Measurements from ENCODE around the gene ZNF747. TPM values are rescaled to one million over a fixed set of nuclear protein-coding genes. Genes with fewer than 3 reads are reported as not detected.

The ZNF747 gene
- total RNA-seq, 1 donor from 2014 or later = 10.6 TPM

DNA sequence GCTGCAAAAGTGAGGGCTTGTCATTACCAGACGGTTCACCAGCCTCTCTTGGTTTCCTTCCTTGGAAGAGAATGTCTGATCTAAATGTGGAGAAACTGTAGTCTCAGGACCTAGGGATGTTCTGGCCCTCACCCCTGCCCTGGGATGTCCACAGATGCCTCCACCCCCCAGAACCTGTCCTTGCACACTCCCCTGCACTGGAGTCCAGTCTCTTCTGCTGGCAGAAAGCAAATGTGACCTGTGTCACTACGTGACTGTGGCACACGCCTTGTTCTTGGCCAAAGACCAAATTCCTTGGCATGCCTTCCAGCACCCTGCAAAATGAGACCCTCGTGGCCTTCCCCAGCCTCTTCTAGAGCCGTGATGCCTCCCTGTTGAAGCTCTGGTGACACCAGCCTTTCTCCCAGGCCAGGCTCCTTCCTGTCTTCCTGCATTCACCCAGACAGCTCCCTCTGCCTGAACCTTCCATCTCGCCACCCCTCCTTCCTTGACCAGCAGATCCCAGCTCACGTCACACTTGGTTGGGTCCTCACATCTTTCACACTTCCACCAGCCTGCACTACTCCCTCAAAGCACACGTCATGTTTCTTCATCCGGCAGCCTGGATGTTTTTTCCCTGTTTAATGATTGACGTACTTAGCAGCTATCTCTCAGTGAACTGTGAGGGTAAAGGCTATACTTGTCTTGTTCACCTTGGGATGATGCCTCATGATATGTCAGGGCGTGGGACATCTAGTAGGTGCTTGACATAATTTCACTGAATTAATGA, 12.6 kb downstream of the ZNF747 start:
- intact Hi-C loops (cut with DNase I) = no loop called here
- no peak overlapping the region for H3K4me3 ChIP-seq
- DNase-seq (ENCODE audit: extremely low spot score in 2 of 2) = no peak
- TF ChIP-seq, protein P1, sequence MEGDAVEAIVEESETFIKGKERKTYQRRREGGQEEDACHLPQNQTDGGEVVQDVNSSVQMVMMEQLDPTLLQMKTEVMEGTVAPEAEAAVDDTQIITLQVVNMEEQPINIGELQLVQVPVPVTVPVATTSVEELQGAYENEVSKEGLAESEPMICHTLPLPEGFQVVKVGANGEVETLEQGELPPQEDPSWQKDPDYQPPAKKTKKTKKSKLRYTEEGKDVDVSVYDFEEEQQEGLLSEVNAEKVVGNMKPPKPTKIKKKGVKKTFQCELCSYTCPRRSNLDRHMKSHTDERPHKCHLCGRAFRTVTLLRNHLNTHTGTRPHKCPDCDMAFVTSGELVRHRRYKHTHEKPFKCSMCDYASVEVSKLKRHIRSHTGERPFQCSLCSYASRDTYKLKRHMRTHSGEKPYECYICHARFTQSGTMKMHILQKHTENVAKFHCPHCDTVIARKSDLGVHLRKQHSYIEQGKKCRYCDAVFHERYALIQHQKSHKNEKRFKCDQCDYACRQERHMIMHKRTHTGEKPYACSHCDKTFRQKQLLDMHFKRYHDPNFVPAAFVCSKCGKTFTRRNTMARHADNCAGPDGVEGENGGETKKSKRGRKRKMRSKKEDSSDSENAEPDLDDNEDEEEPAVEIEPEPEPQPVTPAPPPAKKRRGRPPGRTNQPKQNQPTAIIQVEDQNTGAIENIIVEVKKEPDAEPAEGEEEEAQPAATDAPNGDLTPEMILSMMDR (IDR thresholded peaks at IDR 0.05) = no peak
- TF ChIP-seq POLR2AphosphoS5 (IDR thresholded peaks at IDR 0.05; ENCODE audit: insufficient read depth in 1 of 2, low read depth in 1 of 2) = no peak
- no peak for TF ChIP-seq POLR2A (IDR thresholded peaks at IDR 0.05)
- no peaks in the 10 kb centered on the region for H3K36me3 ChIP-seq
- no peak overlapping the region for H3K27ac ChIP-seq
- peaks cover 17% of the 10 kb centered on the region for H3K4me1 ChIP-seq
- H3K27me3 ChIP-seq = no peaks in the 10 kb centered on the region
- H3K9me3 ChIP-seq = no peaks in the 10 kb centered on the region

DNA sequence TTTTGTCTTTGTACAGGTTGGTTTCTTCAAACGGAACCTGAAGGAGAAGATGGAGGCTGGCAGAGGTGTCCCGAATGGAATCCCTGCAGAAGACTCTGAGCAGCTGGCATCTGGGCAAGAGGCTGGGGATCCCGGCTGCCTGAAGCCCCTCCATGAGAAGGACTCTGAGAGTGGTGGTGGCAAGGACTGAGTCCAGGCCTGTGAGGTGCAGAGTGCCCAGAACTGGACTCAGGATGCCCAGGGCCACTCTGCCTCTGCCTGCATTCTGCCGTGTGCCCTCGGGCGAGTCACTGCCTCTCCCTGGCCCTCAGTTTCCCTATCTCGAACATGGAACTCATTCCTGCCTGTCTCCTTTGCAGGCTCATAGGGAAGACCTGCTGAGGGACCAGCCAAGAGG, 13.2 kb downstream of the ZNF747 start:
- H3K4me1 ChIP-seq = peaks cover 17% of the 10 kb centered on the region
- H3K36me3 ChIP-seq = no peaks in the 10 kb centered on the region
- intact Hi-C loops (cut with DNase I) = no loop called here
- H3K27me3 ChIP-seq = no peaks in the 10 kb centered on the region
- H3K27ac ChIP-seq = no peak overlapping the region
- no peaks in the 10 kb centered on the region for H3K9me3 ChIP-seq
- H3K4me3 ChIP-seq = no peak overlapping the region
- TF ChIP-seq POLR2AphosphoS5 (IDR thresholded peaks at IDR 0.05; ENCODE audit: insufficient read depth in 1 of 2, low read depth in 1 of 2) (no peak), POLR2A (IDR thresholded peaks at IDR 0.05) (no peak)
- TF ChIP-seq, protein P1 (IDR thresholded peaks at IDR 0.05) = no peak
- DNase-seq (ENCODE audit: extremely low spot score in 2 of 2) = no peak

DNA sequence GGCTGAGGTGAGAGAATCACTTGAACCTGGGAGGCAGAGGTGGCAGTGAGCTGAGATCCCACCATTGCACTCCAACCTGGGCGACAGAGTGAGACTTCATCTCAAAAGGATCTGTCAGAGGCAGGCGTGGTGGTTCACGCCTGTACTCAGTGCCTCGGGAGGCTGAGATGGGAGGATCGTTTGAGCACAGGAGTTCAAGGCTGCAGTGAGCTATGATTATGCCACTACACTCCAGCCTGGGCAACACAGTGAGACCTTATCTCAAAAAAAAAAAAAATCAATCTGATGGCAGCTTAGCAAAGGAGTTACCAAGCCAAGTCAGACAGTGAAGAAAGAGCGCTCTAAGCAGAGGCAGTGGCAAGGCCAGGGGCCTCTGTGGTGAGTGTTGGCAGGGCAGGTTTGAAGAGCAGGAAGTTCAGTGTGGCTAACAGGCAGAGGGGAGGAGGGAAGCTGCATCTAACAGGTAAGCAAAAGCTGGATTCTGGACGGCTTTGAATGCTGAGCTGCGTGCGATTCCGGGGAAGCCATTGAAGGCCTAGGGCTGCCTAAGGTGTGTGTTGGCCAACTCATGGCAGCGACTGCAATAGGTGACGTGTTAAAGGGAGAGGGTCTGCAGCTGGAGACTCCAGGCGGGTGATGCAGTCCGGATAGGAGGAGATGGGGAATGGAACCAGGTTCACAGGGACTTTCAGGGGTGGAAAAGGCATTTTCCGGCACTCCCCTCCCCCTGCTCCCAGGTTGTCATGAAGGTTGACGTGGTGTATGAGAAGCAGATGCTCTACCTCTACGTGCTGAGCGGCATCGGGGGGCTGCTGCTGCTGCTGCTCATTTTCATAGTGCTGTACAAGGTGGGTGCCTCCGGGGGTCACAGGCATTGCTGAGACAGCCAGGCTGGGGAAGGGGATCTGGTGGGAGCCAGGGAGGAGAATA, 15.3 kb downstream of the ZNF747 start:
- no peaks in the 10 kb centered on the region for H3K27me3 ChIP-seq
- no peaks in the 10 kb centered on the region for H3K9me3 ChIP-seq
- H3K4me1 ChIP-seq = peaks cover 4% of the 10 kb centered on the region
- TF ChIP-seq POLR2AphosphoS5 (IDR thresholded peaks at IDR 0.05; ENCODE audit: insufficient read depth in 1 of 2, low read depth in 1 of 2) (no peak), POLR2A (IDR thresholded peaks at IDR 0.05) (no peak)
- TF ChIP-seq, protein P1 (IDR thresholded peaks at IDR 0.05) = no peak
- DNase-seq (ENCODE audit: extremely low spot score in 2 of 2) = no peak
- no peaks in the 10 kb centered on the region for H3K36me3 ChIP-seq
- no peak overlapping the region for H3K27ac ChIP-seq
- H3K4me3 ChIP-seq = no peak overlapping the region
- intact Hi-C loops (cut with DNase I) = no loop called here

DNA sequence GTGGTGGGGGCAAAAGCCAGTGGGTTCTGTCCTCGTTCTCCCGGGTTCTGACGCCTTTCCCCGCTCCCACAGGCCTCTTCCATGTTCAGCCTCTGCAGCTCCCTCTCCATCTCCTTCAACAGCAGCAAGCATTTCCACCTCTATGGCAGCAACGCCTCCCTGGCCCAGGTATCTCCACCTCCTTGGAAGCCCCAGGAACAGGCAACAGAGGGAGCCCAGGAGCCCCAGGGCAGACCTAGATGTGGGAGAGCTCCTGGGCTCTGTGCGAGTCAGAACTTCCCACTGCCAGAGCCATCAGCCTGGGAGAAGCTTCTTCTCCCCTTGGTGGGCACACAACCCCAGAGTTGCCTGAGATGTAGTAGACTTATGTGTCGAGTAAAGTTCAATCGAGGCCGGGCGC, 16.1 kb downstream of the ZNF747 start:
- Histone ChIP-seq H3K36me3 (no peaks in the 10 kb centered on the region), H3K4me1 (no peaks in the 10 kb centered on the region), H3K27ac (no peak overlapping the region), H3K9me3 (no peaks in the 10 kb centered on the region), H3K27me3 (no peaks in the 10 kb centered on the region), H3K4me3 (no peak overlapping the region)
- no peak for DNase-seq (ENCODE audit: extremely low spot score in 2 of 2)
- no peak for TF ChIP-seq POLR2AphosphoS5 (IDR thresholded peaks at IDR 0.05; ENCODE audit: insufficient read depth in 1 of 2, low read depth in 1 of 2)
- TF ChIP-seq, protein P1 (IDR thresholded peaks at IDR 0.05) = no peak
- TF ChIP-seq POLR2A (IDR thresholded peaks at IDR 0.05) = no peak
- intact Hi-C loops (cut with DNase I) = no loop called here

All from vagina (tissue), 2 donors.